NOMO-1 treated with dmso at 0.1 percent for 144 hours (cell line): Measurements from ENCODE around the gene CMTM5.

Experiments used
- DNase-seq: peaks from one replicate; lab custom pipeline; 2025; ENCODE audit not compliant: unreplicated experiment; lab: John Stamatoyannopoulos, UW

CMTM5 gene, protein sequence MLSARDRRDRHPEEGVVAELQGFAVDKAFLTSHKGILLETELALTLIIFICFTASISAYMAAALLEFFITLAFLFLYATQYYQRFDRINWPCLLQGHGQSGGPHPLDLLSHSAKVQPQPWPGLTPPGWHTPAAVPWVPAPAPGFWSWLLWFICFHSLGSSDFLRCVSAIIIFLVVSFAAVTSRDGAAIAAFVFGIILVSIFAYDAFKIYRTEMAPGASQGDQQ

DNA sequence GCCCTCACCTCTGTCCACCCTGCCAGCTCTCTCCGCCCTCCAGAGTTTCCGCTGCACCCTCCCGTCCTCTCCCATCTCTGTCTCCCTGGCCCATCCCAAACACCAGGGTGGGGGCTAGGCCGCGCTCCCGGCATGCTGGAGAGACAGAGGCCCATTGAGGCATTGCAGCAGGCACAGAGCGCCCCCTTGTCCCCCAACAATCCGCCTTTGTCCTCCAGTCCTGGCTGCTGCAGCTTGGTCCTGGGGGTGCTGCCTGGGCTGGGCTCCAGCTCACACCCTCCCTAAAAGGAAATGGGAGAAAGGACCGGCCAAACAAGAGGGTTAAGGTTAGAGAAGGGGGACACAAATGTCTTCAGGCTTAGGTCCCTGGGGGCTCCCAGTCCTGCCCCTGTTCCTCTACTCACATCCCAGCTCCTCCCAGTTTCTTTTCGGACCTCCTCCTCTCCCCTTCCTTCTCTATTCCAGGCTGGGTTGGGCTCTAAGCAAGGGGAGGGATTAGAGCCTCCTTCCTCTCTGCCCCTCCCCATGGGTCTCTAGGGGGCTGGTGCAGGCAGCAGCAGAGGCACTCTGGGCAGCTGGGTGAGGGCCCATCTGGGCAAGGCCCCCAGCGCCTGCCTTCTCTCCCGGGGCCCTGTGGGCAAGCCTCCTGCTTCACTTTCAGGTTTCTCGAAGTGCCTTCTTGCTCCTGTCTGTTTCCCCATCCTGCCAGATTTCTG lies at the start of gene CMTM5:
Gene CMTM5, plus strand, starts transcription at position 565 of the 716 bp plus-strand sequence. CDS start 206 bp downstream, outside the sequence.
- no peak for DNase-seq

DNA sequence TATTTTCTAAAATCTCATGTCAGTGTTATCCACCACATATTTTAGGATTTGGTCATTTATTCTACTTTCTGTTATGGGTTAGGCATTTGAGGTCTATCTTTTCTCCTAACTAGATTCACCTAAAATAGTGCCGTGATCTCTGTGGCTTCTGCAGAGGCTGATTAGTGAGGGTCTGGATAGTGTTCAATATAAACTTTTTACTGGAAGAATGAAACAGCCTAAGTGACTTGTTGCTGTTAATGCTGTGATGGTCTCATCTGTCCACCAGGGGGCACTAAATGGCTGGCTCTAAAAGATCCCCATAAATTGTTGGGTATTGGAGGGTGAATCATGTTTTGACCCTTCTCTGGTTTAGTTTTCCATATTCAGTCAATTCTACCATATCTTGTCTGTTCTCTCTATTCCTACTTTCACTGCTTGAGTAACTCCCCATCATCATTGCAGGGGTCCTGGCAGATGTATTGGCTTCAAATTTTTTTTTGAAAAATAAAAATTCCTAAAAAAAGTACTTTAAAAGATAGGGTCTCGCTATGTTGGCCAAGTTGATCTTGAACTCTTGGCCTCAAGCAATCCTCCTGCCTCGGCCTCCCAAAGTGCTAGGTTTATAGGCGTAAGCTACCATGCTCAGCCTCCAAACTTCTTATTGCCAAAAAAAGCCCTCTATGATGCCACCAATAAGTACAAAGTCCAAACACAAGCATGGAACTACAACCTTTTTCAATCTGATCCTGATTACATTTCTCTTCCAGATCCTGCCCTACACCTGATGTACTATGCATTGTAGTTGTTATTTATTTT lies 48.7 kb upstream of the CMTM5 start:
- DNase-seq = peak; percentile 68

DNA sequence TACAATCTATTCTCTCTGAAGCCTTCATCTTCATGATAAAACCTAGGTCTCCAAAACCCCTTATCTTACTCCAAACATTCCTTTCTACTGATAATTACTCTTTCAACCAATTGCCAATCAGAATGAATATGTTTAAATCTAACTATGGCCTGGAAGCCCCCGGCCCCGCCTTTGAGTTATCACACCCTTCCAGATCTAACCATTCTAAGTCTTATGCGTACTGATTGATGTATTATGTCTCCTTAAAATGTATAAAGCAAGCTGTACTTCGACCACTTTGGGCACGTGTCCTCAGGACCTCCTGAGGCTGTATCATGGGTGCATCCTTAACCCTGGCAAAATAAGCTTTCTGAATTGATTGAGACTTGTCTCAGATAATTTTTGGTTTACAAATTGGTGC lies 41.2 kb upstream of the CMTM5 start:
- DNase-seq = no peak

DNA sequence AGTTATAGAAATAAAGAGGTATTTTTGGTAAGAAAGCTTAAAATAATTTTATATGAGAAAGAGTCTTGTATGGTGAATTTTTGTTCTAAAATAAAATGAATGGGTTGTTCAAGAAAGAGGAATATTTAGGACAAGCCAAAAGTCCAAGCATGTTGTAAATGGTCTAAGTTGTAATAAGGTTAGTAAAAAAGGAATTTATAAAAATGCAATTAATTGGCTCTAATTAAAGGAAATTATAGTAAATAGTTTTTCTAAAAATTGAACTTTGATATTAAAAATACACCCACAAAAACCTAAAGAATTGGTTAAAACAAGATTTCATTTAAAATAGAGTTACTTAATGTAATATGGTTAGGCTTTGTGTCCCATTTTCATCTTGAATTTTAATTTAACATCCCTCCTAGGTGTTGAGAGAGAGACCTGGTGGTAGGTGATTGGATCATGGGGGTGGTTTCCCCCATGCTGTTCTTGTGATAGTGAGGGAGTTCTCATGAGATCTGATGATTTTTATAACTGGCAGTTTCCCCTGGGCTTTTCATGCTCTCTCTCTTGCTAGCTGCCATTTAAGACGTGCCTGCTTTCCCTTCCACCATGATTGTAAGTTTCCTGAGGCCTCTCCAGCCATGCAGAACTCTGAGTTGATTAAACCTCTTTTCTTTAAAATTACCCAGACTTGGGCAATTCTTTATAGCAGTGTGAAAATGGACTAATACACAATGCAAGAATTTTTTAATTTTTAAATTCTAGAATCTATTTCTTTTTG lies 37.2 kb upstream of the CMTM5 start:
- no peak for DNase-seq

DNA sequence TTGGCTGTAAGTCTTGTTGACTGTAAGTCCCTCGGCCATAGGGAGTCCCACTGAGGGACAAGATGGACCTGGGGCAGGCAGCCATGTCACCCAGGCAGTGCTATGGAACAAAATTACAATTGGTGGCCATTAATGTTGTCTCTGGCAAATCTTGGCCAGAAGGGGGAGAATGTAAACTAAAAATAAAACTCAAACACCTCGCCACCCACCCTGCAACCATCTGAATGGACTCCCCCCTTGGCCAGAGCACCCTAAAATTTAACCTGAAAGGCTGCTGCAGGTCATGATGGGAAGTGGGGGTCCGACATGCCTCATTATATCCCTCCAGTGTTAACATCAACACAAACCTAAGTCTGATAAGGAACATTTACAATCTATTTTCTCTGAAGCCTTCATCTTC lies 32.4 kb upstream of the CMTM5 start:
- no peak for DNase-seq

DNA sequence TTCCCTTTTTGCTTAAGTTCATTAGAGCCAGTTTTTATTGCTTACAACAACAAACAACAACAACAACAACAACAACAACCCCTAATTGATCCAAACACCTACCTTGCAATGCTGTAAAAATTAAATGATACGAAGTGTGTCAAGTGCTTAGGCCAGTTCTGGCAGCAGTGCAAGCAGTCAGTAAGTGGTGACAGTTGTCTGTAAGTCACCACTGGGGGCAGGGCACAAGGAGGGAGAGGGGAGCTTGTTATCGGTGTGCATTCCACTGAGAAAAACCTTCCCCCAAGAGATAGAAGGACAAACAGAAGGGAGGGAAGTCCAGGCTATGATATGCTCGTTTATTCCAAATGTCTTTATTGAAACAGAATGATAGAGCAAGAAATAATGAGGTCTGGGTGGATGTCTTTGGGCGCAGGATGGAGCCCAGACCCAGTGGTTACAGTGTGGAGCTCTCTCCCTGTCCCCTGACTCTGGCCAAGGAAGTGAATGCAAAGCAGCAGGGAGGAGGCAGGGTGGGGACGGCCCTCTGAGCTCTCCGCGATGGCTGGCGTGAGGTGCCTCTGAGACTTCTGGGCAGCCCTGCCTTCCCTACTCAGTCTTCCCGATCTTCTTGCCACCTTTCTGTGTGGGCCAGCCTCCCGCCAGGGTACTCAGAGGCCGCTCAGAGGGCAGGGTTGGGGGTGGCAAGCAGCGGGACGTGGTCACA lies 30.7 kb upstream of the CMTM5 start:
- no peak for DNase-seq

DNA sequence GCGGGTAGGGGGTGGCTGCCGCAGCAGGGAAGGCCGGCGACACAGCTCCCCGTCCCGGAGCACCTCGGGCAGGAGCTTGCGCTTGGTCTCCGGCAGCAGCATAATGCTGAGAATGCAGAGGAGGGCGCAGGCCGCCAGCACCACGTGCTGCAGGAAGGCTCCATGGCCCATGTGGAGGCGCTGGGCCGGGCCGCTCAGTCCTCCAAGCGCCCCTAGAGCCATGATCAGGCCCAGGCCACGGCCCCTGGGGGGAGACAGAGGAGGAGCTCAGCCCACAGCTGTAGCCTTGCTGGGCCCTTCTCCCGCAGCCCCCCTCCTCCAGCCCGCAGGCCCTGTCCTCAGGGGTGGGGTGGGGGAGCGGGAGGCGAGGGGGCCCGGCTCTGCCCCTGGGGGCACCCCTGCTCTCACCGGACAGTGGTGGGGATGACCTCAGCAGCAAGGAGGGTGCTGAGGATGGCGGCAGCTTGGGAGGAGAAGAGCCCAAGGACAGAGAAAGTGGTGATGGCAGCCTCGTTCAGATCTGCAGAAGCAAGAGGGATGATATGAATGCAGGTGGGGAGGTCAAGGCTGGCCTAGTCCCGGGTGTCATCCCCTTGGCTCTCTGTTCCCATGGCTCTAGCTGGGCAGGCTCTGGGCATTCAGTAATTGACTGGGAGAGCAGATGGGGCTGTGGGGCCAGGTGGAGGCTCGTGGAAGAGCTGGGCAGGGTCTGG lies 30.0 kb upstream of the CMTM5 start:
- DNase-seq = no peak

DNA sequence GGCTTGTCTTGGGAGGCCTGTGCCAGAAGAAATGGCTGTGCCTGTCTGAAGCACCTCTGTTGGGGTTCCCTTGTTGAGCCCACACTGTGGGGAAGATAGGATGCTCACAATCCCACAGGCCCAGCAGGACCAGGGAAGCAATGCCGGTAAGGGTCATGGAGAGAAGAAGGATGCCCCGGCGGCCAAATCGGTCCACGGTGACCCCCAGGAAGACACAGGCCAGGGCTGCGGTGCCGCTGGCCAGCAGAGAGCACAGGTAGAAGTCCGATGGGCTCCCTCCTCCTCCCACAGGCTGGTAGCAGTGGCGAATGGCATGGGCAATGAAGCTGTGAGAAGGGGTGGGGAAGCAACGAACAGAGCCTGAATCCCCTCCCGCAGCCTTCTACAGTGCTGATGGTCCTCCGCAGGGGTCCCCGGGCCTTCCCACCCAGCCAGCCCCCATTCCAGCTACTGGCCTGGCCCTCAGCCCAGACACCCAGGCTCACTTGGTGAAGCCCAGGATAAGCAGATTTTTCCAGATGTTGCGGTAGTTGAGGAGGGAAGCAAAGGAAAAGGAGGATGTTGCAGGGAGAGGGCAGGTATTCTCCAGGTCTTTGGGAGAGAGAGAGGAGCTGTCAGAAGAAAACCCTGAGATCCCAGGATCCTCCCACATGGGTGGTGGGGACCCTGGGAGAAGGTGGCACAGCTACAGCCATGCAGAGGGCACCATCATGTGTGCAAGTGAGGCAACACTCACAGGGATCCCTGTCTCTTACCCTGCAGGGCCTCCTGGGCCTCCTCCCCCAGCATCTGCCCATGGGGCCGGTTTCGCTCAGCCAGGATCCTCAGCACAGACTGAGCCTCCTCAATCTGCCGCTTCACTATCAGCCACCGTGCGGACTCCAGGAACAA lies 29.2 kb upstream of the CMTM5 start:
- DNase-seq = no peak

DNA sequence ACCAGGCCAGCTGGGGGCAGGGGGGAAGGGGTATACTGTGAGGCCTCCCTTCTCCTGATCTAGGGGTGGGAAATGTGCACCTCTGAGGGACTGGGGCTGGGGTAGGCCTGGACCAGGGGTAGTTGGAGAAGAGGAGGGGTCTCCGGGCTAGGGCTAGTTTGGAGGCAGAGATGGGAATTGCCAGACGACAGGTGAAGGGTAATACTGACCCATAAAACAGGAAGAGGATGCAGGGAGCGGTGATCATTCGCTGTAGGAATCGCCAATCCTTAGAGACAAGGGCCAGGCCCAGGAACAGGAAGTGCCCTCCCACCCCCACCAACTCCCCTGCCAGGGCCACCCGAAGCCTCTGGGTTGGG lies 28.6 kb upstream of the CMTM5 start:
- DNase-seq = no peak

DNA sequence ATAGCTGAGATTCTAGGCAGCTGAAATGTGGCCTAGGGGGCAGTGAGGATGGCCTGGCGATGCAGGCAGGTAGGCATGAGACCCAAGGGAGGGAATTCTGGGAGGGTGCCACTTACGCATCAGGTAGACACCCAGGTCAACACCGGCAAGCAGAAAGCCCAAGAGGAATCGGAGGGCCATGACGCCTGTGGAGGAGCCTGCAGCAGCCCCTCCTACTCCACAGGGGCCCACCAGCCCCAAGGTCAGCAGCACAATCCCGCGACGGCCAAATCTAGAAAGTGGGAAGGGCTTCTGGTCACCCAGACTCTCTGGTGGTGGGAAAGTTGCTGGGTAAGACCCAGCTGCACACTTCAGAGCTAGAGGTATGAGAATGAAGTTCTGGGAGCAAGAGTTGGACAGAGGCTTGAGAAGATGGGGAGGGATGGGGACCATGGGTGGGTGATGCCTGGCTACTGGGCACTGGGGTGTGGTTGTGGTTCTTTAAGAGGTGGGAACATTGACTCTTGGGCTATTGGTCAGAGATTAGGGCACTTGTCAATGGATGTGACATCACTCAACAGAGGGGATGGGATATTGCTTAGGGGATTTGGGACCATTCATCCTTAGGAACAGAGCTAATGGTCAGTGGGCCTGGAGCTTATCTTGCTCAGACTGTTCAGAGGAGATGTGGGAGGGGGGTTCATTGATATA lies 27.5 kb upstream of the CMTM5 start:
- no peak for DNase-seq

DNA sequence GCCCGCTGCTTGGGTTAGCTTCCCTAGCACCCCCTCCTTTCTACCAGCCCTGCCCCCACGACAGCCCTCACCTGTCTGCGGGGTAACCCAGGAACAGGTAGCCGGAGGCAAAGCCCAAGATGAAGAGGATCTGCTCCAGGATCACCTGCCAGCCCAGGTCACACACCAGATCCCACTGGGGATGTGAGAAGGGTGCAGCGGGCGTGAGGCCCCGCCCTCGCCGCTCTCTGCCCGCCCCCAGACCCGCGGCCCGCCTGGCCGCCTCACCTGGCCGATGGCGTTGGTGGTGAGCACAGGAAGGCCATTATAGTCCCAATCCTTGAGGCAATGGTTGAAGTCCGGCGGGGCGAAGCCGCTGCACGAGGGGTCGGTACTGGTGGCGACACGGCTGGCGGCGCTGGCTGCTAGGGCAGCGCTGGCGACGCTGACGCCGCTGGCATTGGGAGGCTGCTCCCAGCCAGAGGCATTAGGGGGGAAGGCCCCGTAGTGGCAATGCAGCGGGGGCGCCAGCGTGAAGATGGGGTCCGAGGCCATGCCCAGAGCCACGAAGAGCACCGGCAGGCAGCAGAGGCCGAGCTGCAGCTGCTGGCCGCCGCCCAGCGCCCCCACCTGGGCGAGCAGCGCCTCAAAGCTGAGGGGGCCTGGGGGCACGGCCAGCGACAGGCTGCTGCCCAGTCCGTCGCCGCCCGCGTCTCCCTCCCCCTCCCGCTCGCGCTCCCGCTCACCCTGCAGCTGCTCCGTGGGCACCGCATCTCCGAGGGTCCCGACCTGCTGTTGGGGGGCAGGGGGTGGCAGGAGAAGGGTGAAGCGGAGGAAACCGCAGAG lies 25.0 kb upstream of the CMTM5 start:
- no peak for DNase-seq

DNA sequence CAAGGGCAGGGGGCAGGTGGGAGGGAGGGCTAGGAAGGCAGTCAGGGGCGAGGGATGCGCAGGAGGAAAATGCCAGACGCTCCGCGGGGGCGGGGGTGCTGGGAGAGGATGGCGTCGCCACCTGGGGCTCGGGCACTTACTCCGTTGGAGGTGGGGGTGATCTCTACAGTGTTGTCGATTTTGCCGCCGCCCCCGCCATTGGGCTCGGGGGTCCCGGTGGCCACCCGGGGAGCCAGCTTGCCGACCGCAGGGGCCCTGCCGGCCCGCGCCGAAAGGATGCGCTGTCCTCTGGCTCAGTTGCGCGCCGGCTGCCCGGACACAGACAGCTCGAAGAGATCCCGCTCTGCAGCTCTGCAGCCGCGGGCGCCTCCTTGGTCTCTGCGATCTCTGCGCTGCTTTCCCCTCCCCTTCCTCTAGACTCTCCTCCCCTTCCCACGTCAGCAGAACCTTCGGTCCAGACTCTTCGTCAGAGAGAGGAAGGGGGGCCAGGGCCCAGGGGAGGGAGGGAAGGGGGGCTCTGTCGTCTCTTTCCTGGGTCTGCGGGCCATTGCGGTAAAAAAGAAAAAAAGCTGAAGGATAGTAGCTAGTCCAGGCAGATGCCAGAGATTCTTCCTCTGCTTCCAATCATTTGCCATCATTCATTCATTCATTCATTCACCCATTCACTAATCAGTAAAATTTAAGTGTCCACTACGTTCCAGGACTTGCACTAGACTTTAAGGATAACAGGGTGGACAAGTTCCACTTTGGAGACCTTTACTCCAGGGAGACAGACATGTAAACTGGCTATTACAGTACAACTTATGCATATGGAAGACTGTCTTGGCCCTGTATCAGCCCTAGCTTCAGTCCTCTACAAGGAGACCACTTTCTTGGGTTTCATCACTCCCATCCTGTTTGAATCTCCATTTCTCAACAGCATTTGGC lies 24.1 kb upstream of the CMTM5 start, which contains the start of gene SLC22A17:
Gene SLC22A17, minus strand, starts transcription at position 382 of the 927 bp plus-strand sequence.
- DNase-seq = no peak

DNA sequence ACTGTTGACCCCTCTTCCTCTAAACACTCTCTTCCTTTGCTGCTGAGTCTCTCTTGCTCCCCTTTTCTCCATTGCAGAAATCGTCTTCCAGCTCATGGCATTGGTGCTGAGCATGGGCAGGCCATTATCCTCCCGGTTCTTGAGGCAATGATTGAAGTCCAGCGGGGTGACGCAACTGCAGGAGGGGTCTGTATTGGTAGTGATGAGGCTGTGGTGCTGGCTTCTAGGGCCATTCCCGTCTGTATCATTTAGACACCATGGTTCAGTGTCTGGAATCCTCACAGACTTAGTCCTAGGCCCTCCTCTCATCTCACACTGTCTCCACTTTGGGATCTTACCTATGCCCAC lies 23.4 kb upstream of the CMTM5 start:
- no peak for DNase-seq

DNA sequence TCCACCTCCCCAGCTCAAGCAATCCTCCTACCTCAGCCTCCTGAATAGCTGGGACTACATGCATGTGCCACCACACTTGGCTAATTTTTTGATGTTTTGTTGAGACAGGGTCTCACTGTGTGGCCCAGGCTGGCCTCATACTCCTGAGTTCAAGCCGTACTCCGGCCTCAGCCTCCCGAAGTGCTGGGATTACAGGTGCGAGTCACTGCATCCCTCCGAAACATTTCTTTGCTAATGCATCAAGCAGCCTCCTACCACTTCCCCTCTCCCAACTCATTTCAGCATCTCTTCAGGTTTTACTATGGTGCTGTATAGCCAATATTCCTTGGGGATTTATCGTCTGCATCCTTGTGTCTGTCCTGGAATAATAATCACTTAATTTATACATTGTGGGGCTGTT lies 21.9 kb upstream of the CMTM5 start:
- DNase-seq = no peak

DNA sequence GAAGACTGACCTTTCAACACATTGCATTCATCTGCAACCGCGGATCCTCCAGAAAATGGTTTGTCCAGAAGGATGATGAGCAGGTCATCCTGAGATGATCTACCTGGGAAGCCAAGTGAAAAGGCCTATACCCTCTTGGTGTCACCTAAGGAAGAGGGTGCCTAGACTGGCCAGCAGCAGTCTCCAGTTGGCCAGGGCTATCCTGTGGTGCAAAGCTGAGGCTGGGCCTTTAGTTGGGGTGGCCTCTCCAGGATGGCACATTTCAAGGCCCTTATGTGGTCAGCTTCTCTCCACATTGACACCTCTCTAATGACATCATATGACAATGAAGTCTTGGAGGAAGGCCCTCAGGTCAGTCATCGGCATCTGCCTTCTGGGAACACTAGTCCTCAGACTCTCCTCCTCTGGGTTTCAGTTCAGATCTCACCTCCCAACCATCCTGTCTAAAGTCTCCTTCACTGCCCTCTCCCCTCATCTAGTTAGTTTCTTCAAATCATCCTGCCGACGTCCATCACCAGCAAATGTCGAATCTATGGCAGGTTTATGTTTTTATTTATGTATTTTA lies 20.9 kb upstream of the CMTM5 start:
- no peak for DNase-seq

DNA sequence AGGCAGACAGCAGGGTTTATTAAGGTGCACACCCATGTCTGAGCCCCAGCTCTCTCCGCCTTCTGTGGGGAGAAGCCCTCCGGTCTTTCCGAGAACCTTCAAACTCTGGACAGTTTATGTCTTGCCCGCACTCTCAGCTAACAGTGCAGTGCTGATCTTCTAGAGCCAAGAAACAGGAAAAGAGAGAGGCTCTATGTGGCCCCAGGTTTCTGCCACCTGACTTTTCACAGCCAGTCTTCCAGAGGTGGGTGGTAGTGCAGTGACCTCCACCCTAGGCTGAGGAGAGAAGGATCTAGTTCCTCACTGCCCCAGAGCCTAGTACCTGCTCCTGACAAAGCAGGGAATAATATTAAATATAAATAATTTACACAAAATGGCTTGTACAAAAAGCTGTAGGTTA lies 20.2 kb upstream of the CMTM5 start:
- no peak for DNase-seq
